GM18867 (cell line): ENCODE results near the gene BLVRA.
"Not testable (repeated sequence)": the region's sequence is repeated elsewhere in the genome, so short reads cannot be mapped to it uniquely, and the experiment has no call there.

Experiments used
- ATAC-seq: cut with Tn5 transposase; IDR thresholded peaks from one replicate; pipeline ENCODE4 v1.9.1; 2021; ENCODE audit warnings: mild to moderate bottlenecking, moderate library complexity; ENCODE audit not compliant: unreplicated experiment

BLVRA gene

GRCh38 chr7:43768887-43769272 is 10.4 kb downstream of the BLVRA start:
- ATAC-seq = no peak

- no peak for ATAC-seq
These were observed 10.8 kb downstream of the BLVRA start for GRCh38 chr7:43769281-43769680.

- ATAC-seq = no peak
These were observed 11.4 kb downstream of the BLVRA start for GRCh38 chr7:43769791-43770465.

- no peak for ATAC-seq
These were observed 12.6 kb downstream of the BLVRA start for GRCh38 chr7:43771128-43771527.

GRCh38 chr7:43771573-43771972 is 13.1 kb downstream of the BLVRA start:
- ATAC-seq = no peak

DNA sequence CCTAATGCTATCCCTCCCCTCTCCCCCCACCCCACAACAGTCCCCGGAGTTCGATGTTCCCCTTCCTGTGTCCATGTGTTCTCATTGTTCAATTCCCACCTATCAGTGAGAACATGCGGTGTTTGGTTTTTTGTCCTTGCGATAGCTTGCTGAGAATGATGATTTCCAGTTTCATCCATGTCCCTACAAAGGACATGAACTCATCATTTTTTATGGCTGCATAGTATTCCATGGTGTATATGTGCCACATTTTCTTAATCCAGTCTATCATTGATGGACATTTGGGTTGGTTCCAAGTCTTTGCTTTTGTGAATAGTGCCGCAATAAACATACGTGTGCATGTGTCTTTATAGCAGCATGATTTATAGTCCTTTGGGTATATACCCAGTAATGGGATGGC is 14.8 kb downstream of the BLVRA start:
- ATAC-seq = not testable (repeated sequence)

GRCh38 chr7:43775255-43775654 is 16.8 kb downstream of the BLVRA start:
- ATAC-seq = not testable (repeated sequence)

DNA sequence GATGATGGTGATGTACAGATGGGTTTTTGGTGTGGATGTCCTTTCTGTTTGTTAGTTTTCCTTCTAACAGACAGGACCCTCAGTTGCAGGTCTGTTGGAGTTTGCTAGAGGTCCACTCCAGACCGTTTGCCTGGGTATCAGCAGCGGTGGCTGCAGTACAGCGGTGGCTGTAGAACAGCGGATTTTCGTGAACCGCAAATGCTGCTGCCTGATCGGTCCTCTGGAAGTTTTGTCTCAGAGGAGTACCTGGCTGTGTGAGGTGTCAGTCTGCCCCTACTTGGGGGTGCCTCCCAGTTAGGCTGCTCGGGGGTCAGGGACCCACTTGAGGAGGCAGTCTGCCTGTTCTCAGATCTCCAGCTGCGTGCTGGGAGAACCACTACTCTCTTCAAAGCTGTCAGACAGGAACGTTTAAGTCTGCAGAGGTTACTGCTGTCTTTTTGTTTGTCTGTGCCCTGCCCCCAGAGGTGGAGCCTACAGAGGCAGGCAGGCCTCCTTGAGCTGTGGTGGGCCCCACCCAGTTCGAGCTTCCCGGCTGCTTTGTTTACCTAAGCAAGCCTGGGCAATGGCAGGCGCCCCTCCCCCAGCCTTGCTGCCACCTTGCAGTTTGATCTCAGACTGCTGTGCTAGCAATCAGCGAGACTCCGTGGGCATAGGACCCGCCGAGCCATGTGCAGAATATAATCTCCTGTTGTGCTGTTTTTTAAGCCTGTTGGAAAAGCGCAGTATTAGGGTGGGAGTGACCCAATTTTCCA is 20.0 kb downstream of the BLVRA start:
- not testable (repeated sequence) for ATAC-seq

GRCh38 chr7:43779045-43779812 is 20.7 kb downstream of the BLVRA start:
- ATAC-seq = no peak

DNA sequence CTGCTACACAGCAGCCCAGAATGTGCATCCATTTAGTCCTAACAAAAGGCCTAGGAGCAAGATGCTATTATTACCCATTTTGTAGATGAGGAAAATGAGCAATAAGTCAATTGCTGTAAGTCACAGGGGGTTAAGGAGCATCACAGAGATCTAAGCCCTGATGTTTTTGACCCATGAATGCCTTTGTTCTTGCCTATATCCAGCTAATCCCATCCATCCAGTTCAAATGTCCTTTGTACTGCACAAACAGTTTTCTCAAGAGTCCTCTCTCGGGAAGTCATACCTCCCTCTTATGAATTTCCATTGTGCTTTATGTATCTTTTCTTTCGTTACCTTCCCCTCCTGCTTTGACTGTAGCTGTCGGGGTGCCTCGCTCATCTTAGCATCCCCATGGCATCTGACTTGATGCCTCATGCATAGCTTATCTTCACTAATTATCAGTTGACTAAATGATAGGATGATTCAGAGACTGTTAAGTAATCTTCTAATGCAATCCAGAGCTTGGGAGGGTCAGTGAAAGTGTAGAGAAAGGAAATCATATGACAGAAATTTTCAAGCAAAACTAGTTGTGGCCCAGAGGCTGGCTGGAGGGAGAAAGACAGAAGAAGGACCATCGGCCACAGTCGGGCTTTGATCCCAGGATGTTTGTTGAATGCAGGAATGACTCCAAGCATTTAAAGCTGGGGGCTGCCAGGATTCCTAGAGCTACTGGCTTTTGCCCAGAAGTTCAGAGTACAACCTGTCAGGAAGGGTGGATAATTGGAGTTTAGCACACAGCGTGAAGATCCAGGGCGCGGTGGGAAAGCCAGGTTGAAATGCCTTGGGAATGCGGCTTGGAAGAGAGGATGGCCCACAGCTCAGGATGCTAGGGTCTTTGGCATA is 23.5 kb downstream of the BLVRA start:
- no peak for ATAC-seq

DNA sequence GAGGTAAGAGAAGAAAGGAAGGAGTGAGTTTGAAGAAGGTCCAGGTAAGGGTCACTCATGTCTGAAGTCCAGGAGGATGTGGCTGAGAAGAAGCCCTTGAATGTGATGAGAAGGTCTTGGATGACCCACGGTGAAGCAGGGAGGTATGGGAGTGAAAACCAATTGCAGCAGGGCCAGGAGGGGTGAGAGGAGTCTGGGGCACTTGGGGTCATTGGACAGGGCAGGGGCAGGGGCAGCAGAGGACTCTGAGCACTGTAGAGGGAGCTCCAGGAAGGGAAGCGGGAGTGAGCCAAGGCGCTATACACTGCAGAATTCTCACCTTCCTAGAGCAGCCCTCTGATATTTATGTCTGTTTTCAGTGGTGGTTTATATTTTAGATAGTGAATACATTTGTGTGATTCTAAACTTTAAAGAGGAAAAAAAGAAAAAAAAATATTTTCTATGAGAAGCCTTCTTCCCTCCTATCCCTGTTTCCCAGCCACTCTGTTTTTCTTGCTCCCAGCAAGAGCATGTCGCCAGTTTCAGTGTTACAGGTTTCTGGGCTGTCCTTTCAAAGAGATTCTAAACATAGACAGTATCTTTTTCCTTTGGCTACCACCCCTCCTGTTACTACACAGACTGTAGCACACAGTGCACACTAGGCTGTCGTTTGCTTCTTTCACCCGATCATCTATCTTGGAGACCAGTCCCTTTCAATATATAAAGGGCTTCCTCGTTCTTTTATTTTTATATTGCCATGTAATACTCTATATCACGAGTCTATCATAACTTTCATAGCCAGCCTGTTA is 24.5 kb downstream of the BLVRA start:
- ATAC-seq = no peak

DNA sequence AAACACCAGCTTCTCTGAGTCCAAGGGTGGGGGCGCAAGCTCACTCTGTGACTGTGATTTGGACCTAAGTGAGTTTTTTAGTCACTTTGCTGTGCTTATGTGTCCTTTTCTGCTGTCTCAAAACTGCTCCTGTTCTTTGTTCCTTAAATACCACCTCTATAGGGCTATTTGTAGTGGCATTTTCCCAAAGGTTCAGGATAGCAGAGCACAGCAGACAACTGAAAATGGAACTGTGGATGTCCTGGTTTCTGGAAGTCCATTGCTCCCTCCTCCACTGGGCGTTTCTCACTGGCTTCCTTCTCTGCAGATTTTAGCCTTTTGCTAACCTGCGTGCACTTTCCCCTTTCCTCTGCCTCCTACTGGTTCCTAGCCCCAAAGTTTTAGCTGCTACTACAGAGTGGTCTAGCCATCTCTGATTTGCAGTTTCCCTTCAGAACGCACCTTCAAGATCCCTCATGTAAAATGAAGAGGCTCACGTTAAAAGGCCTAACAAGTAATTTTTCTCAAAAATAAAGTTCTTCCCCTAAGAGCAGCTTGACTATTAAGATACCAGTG is 25.6 kb downstream of the BLVRA start:
- peak; percentile 23 for ATAC-seq

DNA sequence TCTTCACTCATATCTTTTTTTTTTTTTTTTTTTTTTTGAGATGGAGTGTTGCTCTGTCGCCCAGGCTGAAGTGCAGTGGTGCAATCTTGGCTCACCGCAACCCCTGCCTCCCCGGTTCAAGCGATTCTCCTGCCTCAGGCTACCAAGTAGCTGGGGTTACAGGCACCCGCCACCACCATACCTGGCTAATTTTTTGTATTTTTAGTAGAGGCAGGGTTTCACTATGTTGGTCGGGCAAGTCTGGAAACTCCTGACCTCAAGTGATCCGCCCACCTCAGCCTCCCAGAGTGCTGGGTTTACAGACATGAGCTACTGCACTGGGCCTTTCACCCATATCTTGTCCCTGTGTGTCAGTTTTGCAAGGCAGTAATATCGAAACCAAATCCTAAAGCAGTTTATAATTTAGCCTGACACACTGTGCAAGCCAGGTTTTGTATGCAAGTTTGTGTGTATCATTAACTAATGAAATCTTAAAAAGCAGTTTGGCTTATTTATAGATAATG is 26.2 kb downstream of the BLVRA start:
- ATAC-seq = peak; percentile 90

GRCh38 chr7:43785420-43785819 is 26.9 kb downstream of the BLVRA start:
- ATAC-seq = no peak

GRCh38 chr7:43787771-43788170 is 29.3 kb downstream of the BLVRA start:
- ATAC-seq = no peak

DNA sequence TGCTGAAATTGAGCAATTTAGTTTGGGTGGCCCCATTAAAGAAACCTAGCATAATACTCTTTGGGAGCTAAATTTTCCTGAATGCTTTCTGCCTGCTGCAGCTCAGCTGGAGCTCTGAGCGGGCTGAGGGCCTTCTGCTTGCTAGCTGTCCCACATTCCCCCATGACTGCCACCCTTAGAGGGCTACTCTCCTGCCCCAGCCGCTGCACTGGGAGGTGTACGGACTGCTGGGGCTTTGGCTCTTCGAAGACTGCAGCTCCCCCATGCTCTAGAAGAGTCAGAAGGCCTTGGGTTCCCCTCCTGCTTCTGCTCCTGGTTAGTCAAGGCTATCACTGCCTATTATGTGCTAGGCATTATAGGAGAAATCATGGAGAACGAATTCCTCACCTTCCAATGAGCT is 31.5 kb downstream of the BLVRA start:
- ATAC-seq = no peak

- no peak for ATAC-seq
These were observed 32.4 kb downstream of the BLVRA start for GRCh38 chr7:43790834-43791233.

GRCh38 chr7:43791665-43792064 is 33.2 kb downstream of the BLVRA start:
- ATAC-seq = no peak

DNA sequence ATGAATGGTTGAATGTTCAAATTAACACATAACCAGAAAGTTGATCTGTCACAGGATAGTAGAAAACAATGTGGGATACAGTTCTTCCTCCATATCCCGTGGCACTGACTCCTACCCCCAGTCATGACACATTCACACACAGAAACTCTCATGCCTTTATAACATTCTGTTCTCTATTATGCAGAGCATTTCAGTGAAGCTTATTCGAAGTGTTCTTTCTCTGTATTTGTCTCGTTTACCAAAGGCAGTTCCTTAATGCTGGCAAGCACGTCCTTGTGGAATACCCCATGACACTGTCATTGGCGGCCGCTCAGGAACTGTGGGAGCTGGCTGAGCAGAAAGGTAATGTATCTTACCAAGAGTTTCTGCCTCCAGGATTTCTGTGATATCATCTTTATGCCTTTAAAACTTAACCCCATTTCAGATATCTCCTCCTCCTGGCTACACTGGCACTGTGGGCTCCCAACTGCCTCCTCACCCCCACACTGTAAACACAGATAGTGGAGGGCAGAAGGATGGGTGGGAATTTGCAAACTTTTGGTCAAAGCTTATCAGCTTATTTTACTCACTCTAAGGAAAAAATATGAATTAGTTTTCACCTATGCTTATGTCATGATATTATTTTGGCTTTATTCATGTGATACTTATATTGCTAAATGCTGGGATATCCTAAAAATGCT is 34.1 kb downstream of the BLVRA start:
- no peak for ATAC-seq
